Cardiac septum (tissue), 1 donor: ENCODE results near the gene ANKRD11. TPM values are rescaled to one million over a fixed set of nuclear protein-coding genes. Genes with fewer than 3 reads are reported as not detected.
"Not testable (repeated sequence)": the region's sequence is repeated elsewhere in the genome, so short reads cannot be mapped to it uniquely, and the experiment has no call there.

Experiments
- DNase-seq: peaks from one replicate; pipeline ENCODE4 v3.0.0-alpha.2; 2020; ENCODE audit warnings: low spot score
- intact Hi-C: fragments of 100-400 bp; cut with DNase I; formaldehyde crosslinking; loops from one replicate; pipeline ENCODE4 v1.14.0; 2022
- total RNA-seq: library from RNA; stranded (reverse); fragmentation: NEBNext Ultra II Directional; extraction: Animal tissue kit (Norgen Biotek cat#: 25700); gene quantifications from one replicate; pipeline ENCODE4 v1.2.1, GENCODE V29; 2021
- donor health status: DM: no; HTN: no; CAD: no.

Gene ANKRD11
- total RNA-seq, 1 donor from 2014 or later: 77.9 TPM

GRCh38 chr16:89362540-89363223 lies 127.7 kb downstream of the ANKRD11 start:
- DNase-seq, intact Hi-C loops: not testable (repeated sequence)

- intact Hi-C loops: no loop called here
- DNase-seq: no peak
These were observed 128.4 kb downstream of the ANKRD11 start for GRCh38 chr16:89361751-89362539.

GRCh38 chr16:89360760-89361435 lies 129.5 kb downstream of the ANKRD11 start:
- intact Hi-C loops: no loop called here
- no peak for DNase-seq

GRCh38 chr16:89359264-89360147 lies 130.9 kb downstream of the ANKRD11 start:
- intact Hi-C loops: no loop called here
- DNase-seq: no peak

GRCh38 chr16:89358030-89359005 lies 132.0 kb downstream of the ANKRD11 start:
- DNase-seq: no peak
- intact Hi-C loops: no loop called here

GRCh38 chr16:89357055-89357816 lies 133.1 kb downstream of the ANKRD11 start:
- peak; percentile 83 for DNase-seq
- intact Hi-C loops: no loop called here

- DNase-seq: no peak
- intact Hi-C loops: no loop called here
These were observed 134.7 kb downstream of the ANKRD11 start for GRCh38 chr16:89355686-89356085.

- DNase-seq: no peak
- intact Hi-C loops: no loop called here
These were observed 135.4 kb downstream of the ANKRD11 start for GRCh38 chr16:89355007-89355406.

- intact Hi-C loops: no loop called here
- no peak for DNase-seq
These were observed 136.0 kb downstream of the ANKRD11 start for GRCh38 chr16:89354325-89354724.

GRCh38 chr16:89352091-89352681 lies 138.2 kb downstream of the ANKRD11 start:
- no peak for DNase-seq
- intact Hi-C loops: no loop called here

GRCh38 chr16:89351645-89352044 lies 138.7 kb downstream of the ANKRD11 start:
- intact Hi-C loops: no loop called here
- no peak for DNase-seq

- intact Hi-C loops: no loop called here
- no peak for DNase-seq
These were observed 139.5 kb downstream of the ANKRD11 start for GRCh38 chr16:89350701-89351380.

GRCh38 chr16:89349947-89350633 lies 140.3 kb downstream of the ANKRD11 start:
- no peak for DNase-seq
- intact Hi-C loops: no loop called here

- intact Hi-C loops: no loop called here
These were observed 142.6 kb downstream of the ANKRD11 start for GRCh38 chr16:89347807-89348206.

GRCh38 chr16:89346869-89347268 lies 143.5 kb downstream of the ANKRD11 start:
- intact Hi-C loops: no loop called here
- DNase-seq: no peak

More at GRCh38 chr16:89347807-89348206, 142.6 kb downstream of the ANKRD11 start:
- DNase-seq: no peak

GRCh38 chr16:89345642-89346150 lies 144.7 kb downstream of the ANKRD11 start:
- no peak for DNase-seq
- intact Hi-C loops: no loop called here
